Measurements from ENCODE around the gene LMF2.
"Not testable (repeated sequence)": the region's sequence is repeated elsewhere in the genome, so short reads cannot be mapped to it uniquely, and the experiment has no call there.

Gene LMF2

DNA sequence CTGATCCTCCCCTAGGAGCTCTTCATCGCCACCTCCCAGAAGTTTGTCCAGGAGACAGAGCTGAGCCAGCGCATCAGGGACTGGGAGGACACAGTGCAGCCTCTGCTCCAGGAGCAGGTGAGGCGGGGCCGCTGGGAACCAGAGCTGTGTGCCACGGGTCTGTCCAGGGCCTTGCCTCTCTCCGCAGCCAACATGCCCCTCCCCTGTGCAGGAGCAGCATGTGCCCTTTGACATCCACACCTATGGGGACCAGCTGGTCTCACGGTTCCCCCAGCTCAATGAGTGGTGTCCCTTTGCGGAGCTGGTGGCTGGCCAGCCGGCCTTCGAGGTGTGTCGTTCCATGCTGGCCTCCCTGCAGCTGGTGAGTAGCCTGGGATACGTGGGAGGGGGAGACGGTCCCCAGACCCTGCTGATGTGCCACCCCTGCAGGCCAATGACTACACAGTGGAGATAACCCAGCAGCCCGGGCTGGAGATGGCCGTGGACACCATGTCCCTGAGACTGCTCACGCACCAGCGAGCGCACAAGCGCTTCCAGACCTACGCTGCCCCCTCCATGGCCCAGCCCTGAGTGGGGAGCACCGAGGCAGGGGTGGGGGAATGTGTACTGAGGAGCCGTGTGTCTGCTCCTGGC, 15.4 kb upstream of the LMF2 start:
- DNase-seq, result no peak

DNA sequence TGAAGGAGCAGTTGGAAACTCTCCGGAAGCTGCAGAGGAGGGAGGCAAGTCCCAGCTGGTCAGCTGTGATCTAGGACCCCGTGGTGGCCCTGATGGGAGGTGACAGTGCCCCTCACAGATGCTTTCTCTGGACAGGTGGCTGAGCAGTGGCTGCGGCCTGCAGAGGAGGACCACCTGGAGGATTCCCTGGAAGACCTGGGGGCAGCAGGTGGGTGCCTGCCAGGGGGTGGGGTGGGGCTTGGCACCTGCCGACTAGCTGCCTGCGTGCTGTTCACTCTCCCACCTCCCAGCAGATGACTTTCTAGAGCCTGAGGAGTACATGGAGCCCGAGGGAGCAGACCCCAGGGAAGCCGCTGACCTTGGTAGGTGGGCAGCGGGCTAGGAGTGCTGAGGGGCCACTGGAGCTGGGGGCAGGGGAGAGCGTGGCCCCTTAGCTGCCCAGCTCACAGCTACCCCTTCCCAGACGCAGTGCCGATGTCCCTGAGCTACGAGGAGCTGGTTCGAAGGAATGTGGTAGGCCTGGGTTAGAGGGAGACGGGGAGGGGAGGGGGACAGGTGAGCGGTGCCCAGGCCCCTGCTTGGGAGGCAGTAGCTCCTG, 14.8 kb upstream of the LMF2 start:
- no peak for DNase-seq

DNA sequence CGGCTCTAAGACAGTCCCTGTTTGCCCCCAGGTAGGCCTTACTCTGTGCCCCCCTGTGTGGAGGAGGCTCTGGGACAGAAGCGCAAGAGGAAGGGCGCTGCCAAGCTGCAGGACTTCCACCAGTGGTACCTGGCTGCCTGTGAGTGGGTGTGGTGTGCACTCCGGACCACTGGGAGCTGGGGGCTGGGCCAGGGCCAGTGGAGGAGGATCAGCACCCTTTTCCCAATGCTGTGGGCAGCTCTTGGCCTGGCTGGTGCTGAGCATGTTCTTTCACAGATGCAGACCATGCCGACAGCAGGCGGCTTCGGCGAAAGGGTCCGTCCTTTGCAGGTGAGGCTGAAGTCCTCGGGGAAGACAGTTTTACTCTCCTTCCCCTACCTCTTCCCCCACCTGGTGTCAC, 14.2 kb upstream of the LMF2 start:
- no peak for DNase-seq

DNA sequence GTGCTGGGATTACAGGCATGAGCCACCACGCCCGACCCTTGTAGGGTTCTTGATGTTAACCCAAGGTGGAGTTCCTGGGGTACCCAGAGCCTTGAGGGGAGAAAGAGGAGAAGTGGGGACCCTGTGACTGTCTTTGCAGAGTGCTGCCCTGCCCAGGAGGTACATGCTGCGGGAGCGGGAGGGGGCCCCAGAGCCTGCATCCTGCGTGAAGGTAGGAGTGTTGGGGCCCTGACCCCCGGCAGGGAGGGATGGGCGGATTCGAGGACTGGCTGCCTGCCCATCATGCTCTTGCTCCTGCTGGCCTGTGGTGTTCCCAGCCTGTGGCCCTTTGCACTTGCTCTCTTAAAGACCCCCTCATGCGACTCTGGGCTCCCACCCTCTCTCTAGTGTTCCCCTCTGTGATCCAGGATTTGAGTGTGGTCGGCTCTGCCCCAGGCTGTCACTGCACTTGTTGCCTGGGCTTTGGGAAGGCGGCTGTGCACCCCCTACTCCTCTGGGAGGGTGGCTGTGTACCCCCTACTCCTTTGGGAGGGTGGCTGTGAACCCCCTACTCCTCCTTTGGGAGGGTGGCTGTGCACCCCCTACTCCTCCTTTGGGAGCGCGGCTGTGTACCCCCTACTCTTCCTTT, 13.4 kb upstream of the LMF2 start:
- DNase-seq, result no peak

DNA sequence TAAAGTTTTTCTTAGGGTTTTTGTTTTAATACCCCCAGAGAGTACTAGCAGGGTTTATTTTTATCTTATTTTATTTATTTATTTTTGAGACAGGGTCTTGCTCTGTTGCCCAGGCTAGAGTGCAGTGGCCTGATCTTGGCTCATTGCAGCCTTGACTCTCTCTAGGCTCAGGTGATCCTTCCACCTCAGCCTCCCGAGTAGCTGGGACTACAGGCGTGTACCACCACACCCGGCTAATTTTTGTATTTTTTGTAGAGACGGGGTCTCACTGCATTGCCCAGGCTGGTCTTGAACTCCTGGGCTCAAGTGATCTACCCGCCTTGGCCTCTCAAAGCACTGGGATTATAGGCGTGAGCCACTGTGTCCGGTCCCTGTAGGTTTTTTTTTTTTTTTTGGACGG, 12.7 kb upstream of the LMF2 start:
- DNase-seq, result not testable (repeated sequence)

DNA sequence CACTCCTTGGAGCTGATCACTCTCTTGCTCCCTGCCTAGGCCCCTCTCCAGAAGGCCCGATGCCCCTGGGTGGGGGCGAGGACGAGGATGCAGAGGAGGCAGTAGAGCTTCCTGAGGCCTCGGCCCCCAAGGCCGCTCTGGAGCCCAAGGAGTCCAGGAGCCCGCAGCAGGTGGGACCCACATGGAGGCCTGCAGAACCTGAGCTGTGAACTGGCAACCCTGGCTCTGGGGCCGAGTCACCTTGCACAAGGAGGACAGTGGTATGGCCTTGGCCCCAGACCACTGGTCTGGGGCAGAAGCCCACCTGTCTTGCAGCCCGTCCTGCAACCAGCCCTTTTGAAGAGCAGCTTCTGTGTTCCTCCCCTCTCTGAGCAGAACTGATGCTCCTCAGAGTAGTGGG, 11.6 kb upstream of the LMF2 start:
- no peak for DNase-seq

DNA sequence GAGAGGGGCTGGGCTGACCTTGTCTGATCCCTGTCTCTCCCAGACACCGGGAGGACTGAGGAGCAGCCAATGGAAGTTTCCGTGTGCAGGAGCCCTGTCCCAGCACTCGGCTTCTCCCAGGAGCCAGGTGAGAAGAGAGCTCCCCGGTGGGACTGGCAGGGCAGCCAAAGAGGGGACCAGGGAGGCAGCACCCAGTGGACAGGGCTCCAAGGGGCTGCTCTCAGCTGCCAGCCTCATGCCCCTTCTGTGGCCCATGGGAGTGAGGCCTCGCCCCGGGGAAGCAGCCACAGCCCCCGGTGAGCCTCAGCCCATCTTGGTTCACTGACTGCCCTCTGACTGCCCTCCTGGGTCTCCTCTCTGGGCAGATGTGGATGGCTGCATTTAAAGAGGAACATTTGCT, 11.1 kb upstream of the LMF2 start:
- DNase-seq, result no peak

DNA sequence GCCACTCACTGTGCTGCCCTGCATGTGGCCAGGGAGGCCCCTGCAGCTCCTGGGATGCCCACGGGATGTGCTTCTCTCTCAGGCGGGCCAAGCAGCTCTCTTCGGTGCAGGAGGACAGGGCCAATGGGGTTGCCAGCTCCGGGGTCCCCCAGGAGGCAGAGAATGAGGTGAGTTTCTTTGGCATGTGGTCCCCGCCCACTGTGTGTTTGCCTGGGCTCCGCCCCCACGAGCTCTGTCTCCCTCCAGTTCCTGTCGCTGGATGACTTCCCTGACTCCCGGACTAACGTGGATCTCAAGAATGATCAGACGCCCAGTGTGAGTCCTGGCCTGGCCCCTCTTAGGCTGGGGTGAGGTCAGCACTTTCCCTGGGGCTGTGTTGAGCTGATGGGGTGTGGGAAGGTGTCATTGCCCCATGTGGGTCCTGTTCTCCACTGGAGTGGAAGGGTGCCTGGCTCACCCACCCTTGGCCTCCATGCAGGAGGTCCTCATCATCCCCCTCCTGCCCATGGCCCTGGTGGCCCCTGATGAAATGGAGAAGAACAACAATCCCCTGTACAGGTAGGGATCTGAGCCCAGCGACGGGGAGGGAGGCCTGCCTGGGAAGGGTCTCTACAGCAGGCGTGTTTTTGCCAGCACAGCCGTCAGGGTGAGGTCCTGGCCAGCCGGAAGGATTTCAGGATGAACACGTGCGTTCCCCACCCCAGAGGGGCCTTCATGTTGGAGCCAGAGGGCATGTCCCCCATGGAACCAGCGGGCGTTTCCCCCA, 10.2 kb upstream of the LMF2 start:
- no peak for DNase-seq

DNA sequence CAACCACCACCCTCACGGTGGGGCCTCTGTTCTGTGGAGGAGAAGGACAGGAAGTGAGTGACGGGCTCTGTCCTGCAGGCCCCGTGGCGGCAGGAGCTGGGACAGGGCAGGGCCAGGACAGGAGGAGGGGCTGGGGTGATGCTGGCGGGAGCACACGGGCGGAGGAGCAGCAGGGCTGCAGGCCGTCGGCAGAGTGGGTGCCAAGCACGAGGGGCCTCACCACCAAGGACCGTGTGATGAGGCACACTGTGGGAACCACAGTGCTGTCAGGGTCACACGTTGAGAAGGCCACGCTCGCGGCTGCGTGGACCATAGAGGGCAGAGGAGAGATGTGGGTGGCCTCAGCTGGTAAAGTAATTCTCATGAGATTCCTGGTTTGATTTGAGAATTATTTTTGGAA, 9.4 kb upstream of the LMF2 start:
- no peak for DNase-seq

DNA sequence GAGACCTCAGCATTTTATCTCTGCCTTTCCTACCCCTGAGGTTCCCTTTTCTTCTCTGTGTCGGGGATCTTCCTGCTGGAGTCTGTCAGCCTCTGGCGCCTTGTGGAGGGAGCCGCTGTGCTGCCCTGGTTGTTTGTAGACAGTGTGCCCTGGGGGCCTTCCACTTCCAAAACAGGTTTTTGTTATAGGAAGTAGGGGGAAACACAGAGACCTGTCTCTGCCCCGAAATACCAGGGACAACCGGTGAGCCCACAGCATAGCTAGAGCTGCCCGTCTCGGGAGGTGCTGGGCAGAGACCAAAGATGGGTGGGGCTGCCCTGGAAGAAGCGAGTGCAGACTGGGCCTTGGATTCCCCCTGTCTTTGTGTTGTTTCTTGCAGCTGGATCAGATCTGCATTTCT, 8.6 kb upstream of the LMF2 start:
- no peak for DNase-seq

DNA sequence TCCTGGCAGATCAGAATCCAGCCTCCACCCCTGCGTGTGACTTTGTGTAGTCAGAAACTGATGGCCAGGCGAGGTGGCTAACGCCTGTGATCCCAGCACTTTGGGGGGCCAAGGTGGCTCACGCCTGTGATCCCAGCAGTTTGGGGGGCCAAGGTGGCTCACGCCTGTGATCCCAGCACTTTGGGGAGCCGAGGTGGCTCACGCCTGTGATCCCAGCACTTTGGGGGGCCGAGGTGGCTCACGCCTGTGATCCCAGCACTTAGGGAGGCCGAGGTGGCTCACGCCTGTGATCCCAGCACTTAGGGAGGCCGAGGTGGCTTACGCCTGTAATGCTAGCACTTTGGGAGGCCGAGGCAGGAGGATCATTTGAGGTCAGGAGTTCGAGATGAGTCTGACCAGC, 5.7 kb upstream of the LMF2 start:
- DNase-seq, result no peak

DNA sequence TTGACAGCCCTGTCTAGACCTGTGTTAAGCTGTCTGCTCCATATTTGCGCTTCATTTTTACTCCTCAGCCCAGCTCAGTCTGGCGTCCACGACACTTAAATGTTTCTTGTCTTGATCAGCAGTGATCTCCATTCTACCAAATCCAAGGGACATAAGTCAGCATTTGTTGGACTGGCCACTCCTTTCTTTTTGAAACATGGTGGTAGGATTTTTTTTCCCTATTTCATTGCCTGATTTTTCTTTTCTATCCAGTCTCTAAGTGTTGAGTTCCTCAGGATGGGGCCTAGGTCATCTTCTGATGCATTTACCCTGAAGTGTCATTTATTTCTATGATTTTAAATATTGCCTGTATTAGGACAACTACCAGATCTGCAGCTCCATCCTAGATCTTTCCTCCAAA, 1.4 kb upstream of the LMF2 start:
- DNase-seq, result no peak

DNA sequence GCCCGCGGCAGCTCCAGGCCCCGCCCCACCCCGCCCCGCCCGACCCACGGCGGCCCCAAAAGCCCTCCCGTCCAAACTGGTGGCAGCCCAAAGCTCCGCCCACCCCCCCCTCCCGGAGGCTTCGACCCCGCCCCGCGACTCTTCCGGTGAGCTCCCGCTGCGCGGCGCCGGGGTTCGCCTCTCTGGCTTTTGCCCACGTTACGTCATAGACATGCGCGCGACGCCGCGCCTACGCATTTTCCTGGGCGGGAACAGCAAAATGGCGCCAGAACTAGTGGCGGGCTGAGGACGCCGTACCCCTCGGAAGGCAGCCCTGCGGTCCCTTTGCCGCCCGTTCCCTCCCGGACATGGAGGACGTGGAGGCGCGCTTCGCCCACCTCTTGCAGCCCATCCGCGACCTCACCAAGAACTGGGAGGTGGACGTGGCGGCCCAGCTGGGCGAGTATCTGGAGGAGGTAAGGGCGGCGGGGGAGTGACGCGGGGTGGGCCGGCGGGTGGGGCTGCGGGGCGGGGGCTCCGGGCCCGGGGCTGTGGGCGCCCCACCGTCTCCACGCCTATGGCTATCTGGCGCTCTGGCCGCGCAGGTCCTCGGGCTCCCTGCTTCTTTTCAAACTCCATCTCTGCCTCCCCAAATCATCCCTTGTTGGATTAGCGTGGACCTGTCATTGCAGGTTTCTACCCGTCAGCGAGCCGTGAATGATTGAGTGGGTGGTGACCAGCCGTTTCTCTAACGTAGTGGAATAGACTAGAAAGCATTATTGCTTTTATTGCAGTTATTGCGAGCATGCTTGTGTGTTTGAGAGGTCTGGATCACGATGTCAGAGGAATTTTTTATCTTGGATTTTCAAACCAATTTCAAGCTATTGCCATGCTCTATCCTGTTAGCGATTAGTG, 736 bp upstream of the LMF2 start, which contains the start of gene NCAPH2:
NCAPH2 (plus strand) TSS at position 234 of the 894 bp plus-strand sequence; CDS start at position 348, 114 bp downstream.
- DNase-seq, result peak; percentile 97

DNA sequence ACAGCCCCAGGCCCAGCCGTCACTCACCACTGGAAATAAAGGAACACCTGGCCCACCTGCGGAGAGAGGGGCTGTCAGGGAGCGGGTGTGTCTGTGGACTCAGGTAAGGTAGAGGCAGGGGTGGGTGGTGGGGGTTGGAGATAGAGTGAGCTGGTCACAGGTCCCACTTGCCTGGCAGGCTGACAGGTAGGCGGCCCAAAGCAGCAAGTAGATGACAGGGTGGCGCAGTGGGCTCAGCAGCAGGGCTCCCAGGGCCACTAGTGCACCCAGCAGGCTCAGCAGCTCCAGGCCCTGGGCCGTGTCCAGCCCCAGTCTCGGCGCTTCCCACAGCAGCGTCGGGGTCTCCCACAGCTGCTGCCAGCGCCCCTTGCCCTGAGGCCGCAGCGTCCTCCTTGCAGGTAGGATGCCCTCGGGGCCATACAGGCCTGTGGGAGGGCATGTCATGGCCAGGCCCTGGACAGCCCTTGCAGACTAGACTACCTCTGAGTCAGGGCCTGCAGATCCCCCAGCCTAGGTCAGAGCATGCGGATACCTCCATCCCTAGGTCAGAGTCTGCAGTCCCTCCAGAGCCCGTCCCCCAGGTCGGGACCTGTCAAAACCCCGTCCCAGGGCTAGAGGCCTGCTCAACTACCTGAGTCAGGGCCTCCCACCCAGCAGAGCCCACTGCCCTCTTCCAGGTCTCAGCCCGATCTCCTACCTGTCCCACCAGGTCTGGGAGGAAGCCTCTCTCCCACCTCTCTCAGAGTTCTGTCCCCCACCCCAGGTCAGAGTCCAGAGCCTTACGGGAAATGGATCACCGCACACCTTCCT, 686 bp downstream of the LMF2 start:
- no peak for DNase-seq

DNA sequence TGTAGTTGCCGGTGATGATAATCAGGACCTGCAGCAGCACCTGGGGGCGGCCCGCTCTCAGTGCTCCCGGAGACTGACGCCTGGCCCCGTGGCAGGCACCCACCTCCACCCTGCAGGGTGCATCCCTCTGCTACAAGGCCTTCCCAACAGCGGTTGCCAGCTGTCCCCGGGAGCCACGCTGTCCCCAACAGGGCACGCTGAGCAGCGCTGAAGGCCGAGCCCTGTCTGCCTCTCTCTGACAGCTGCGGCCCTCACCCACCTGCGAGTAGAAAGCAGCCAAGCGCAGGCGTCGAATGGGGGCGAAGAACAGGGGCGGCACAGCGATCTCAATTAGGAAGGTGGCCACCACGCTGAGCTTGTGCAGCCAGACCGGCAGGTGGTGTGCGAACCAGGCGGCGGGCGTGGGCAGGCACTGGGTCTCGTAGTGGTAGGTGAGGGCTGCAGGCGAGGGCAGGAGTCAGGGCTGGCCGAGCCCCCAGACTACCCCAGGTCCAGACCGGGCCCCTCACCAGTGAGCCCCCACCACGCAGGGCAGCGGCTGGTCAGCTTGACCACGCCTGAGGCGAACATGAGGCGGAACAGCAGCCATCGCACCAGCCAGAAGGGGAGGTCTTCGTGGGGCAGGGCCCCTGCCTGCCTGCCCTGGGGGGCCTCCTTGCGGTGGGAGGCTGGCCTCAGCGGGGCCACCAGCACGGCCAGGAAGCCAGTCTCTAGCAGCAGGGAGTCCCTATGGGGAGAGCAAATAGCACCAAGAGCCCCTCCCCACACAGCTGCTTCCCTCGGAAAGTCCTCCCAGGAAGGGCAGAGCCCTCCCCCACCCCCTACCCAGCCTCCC, 1.5 kb downstream of the LMF2 start:
- no peak for DNase-seq

DNA sequence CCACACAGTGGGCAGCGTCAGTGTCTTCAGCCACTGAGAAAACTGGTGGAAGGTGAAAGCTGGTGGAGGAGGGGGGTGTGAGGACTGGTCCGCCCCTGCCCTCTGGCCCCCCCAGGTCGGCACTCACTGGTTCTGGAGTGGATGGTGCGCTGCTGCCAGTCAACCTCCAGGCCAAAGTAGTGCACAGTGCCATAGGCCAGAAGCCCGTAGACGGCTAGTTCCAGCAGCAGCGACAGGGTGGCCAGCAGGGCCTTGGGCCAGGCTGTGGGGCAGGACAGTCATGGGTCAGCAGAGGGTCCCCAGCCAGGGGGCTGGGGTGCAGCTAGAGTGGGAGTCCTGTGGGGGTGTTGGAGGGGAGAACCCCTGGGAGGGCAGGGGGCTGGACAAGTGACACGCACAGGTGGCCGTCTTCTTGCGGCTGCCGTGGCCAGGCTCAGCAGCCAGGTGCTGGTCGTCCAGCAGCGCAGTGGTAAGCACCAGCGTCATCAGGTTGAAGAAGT, 2.2 kb downstream of the LMF2 start:
- DNase-seq, result no peak

DNA sequence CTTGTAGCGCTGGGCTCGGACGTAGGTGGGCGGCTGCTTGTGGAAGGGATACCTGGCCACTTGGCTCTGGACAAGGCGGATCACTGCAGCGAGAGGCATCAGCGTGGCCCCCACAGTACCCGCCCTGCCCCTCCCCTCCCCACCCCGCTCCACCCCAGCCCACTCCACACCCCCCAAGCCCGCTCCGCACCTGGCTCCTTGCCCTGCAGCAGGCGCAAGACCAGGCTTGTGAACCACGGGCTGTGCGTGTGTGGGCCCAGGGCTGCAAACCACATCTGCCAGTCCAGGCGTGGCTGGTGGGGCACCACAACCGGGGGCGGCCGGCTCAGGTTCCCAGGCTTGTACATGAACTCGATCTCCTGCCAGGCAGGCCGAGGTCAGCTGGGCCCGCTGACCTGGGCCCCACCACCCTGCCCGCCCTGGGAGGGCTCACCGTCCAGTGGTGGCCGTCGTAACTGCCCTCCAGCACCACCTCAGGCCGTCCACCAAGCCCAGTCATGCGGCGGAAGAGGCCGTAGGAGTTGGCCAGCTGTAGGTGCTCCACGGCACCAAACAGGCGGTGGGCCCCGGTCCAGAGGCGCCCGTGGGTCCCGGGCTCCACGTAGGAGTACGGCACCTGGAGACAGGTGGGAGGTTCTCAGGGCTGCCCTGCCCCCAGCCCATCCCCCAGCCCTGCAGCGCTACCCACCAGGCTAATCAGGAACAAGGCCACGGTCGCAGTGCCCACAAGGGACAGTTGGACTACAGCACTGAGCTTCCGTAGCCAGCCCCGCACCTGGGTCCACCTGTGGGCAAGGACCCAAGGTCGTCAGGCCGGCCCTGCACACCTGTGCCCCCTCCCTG, 2.9 kb downstream of the LMF2 start:
- DNase-seq, result no peak

DNA sequence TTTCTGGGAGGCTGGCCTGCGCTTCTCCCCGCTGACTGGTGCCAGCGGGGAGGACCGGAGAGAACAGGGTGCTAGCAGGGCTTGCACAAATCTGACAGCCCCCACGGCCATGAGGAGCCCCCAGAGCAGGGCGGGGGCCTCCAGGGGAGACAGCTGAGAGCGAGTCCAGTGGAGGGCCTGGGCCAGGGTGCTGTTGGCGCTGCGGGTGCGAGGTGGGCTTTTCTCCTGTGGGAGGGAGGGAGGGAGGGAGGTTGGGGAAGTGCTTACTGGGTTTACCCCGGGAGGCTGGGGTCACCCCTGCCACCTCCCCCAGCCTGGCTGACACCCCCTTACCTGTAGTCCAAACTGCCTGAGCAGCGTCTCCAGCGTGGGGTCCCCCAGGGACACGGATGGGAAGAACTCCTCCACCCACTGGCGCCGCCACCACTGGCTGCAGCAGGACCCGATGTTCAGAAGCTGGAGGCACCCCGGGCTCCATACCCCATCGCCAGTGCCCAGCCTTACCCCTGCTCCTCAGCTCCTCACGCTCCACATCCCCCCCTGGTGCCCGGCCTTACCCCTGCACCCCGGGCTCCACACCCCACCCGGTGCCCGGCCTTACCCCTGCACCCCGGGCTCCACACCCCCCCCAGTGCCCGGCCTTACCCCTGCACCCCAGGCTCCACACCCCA, 3.9 kb downstream of the LMF2 start:
- DNase-seq, result no peak

Measured in CD4-positive, alpha-beta T cell treated with Interleukin-4 for 1 hour (primary cell).